HG03103 (cell line): ENCODE results near the gene CHCHD6.

ENCODE experiments used
- ATAC-seq: cut with Tn5 transposase; IDR thresholded peaks from one replicate; pipeline ENCODE4 v1.9.1; 2021; ENCODE audit warnings: low read depth; ENCODE audit not compliant: unreplicated experiment

The CHCHD6 gene

GRCh38 chr3:126968391-126969390 lies 264.7 kb downstream of the CHCHD6 start:
- ATAC-seq: no peak

- no peak for ATAC-seq
These were observed 265.5 kb downstream of the CHCHD6 start for GRCh38 chr3:126969586-126969985.

- no peak for ATAC-seq
These were observed 266.1 kb downstream of the CHCHD6 start for GRCh38 chr3:126970101-126970500.

GRCh38 chr3:126970921-126971320 lies 266.9 kb downstream of the CHCHD6 start:
- no peak for ATAC-seq

GRCh38 chr3:126971891-126972351 lies 267.9 kb downstream of the CHCHD6 start:
- no peak for ATAC-seq

- no peak for ATAC-seq
These were observed 268.8 kb downstream of the CHCHD6 start for GRCh38 chr3:126972866-126973265.

GRCh38 chr3:126973814-126974213 lies 269.8 kb downstream of the CHCHD6 start:
- ATAC-seq: no peak

- ATAC-seq: no peak
These were observed 270.7 kb downstream of the CHCHD6 start for GRCh38 chr3:126974756-126975155.

GRCh38 chr3:126976906-126977305 lies 272.9 kb downstream of the CHCHD6 start:
- no peak for ATAC-seq

- no peak for ATAC-seq
These were observed 273.8 kb downstream of the CHCHD6 start for GRCh38 chr3:126977821-126978220.

GRCh38 chr3:126978291-126978690 lies 274.3 kb downstream of the CHCHD6 start:
- ATAC-seq: no peak

GRCh38 chr3:126979046-126979628 lies 275.1 kb downstream of the CHCHD6 start:
- ATAC-seq: no peak

- no peak for ATAC-seq
These were observed 276.3 kb downstream of the CHCHD6 start for GRCh38 chr3:126980266-126980811.

- ATAC-seq: peak; percentile 20
These were observed 278.1 kb downstream of the CHCHD6 start for GRCh38 chr3:126982126-126982470.

GRCh38 chr3:126982471-126983175 lies 278.6 kb downstream of the CHCHD6 start, which contains the start of gene PLXNA1:
Gene PLXNA1 (plus strand): TSS chr3:126983115. CDS start chr3:126988594, 5,479 bp downstream.
- peak; percentile 58 for ATAC-seq

GRCh38 chr3:126983276-126983652 lies 279.2 kb downstream of the CHCHD6 start:
- ATAC-seq: peak; percentile 4

GRCh38 chr3:126983653-126984390 lies 279.8 kb downstream of the CHCHD6 start:
- ATAC-seq: no peak

- no peak for ATAC-seq
These were observed 280.5 kb downstream of the CHCHD6 start for GRCh38 chr3:126984391-126985131.
